ENCODE results near the gene SHISA8.

SHISA8 gene

DNA sequence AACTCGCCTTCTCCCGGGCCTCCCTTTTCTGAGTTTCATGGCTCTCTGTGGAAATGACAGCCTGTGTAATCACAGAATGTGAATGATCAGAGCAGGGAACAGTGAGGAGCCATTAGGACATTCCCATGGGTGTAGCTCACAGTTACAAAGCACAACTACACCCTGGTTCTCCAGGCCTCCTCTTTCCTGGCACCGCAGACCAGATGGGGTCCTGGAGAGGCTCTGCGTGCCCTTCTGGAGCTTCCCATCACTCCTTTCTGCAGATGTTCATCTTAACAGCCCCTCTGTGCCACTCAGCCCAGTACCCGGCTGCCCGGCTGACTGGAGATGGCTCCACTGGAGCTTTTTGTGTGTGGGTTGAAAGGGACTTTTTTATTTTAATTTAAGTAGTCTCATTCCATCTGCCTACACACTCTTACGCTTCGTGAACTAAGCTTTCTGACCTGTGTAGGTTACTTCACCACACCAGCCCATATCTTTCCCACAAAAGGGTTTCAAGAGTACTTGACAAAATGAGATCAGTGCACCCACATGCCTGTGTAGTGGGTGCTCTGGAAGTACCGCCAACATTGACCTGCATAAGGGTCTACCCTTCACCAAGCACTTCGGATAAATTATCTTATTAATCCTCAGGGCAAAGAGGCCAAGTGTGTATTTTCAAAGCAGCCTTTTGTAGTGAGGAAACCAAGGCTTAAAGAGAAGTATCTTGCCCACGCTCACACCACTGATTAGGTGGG lies 52.2 kb downstream of the SHISA8 start:
- DNase-seq (ENCODE audit: insufficient read length, low spot score) (peak; percentile 52), FAIRE-seq (peak; percentile 91)

DNA sequence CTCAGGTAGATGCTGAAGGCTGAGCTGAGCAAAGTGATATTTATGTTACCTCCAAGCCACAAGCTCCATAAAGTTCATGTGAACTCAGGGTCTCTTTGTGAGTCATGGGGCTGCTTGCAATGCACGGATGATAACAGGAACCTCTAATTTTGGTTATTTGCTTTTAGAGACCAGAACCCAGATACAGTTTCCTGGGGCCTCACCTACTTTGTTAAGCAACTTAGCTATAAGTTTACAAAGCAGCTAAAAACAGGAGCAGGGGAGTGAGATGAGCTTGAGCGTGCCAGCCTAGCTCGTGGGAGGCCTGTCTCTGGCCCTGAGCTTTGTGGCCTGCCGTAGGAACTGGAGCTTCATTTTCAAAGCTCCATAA lies 52.7 kb downstream of the SHISA8 start:
- FAIRE-seq (no peak), DNase-seq (ENCODE audit: insufficient read length, low spot score) (peak; percentile 15)
